Kidney (tissue), 14 donors: ENCODE measurements around the gene MAP3K19. TPM values are rescaled to one million over a fixed set of nuclear protein-coding genes. Genes with fewer than 3 reads are reported as not detected.

Source experiments
- DNase-seq, 5 donors: peaks; one replicate each; pipeline ENCODE4 v3.0.0-alpha.2; 2013 to 2020
- FAIRE-seq: peaks from 2 replicates; lab custom pipeline; 2012; peaks lifted over from hg19 to GRCh38; lab: Jason Lieb, UNC
- H3K27ac ChIP-seq, 2 donors: one replicate each; pipeline ENCODE4 v1.7.0; 2013; ENCODE audit warnings: low read depth in 2 of 2, low read length in 2 of 2, inconsistent platforms in 1 of 2
- H3K27me3 ChIP-seq: one replicate; pipeline ENCODE4 v1.7.1; 2013; ENCODE audit warnings: low read length, inconsistent platforms; ENCODE audit not compliant: control insufficient read depth, insufficient read depth
- H3K36me3 ChIP-seq, 3 donors: one replicate each; pipeline versions ENCODE4 v1.7.0 to v1.7.1; 2013; ENCODE audit warnings: low read length in 3 of 3, control low read depth in 1 of 3, inconsistent platforms in 1 of 3; ENCODE audit not compliant: insufficient read depth in 3 of 3, control insufficient read depth in 2 of 3
- H3K4me1 ChIP-seq, 3 donors: one replicate each; pipeline versions ENCODE4 v1.7.0 to v1.7.1; 2013; ENCODE audit warnings: low read length in 3 of 3, inconsistent platforms in 1 of 3, low read depth in 1 of 3; ENCODE audit not compliant: control insufficient read depth in 2 of 3, insufficient read depth in 2 of 3
- H3K4me3 ChIP-seq, 3 donors: one replicate each; pipeline versions ENCODE4 v1.7.0 to v1.8.1; 2013; ENCODE audit warnings: low read length in 3 of 3, control low read depth in 1 of 3, inconsistent platforms in 1 of 3
- H3K9ac ChIP-seq, 3 donors: one replicate each; pipeline versions ENCODE4 v1.7.0 to v1.7.1; 2013; ENCODE audit warnings: low read length in 3 of 3, control low read depth in 1 of 3, inconsistent platforms in 1 of 3
- H3K9me3 ChIP-seq, 3 donors: one replicate each; pipeline versions ENCODE4 v1.7.0 to v1.7.1; 2013; ENCODE audit warnings: low read length in 3 of 3, control low read depth in 1 of 3, inconsistent platforms in 1 of 3; ENCODE audit not compliant: control insufficient read depth in 2 of 3, insufficient read depth in 1 of 3
- CTCF ChIP-seq: IDR thresholded peaks from 3 replicates; pipeline ENCODE4 v1.5.1; 2012; ENCODE audit warnings: mild to moderate bottlenecking, moderate library complexity, borderline replicate concordance; ENCODE audit not compliant: insufficient read depth; ENCODE audit errors: extremely low read depth
- intact Hi-C: fragments of 100-400 bp; cut with DNase I; formaldehyde crosslinking; loops from one replicate; pipeline ENCODE4 v1.11.1; 2022
- polyA plus RNA-seq: library from polyadenylated mRNA; stranded (reverse); fragments of 350-450 nt; fragmentation: Illumina TruSeq; extraction: RNeasy Lipid Tissue Mini Kit (QIAGEN cat#74804); gene quantifications from one replicate; pipeline ENCODE4 v1.2.3, GENCODE V29; 2014; ENCODE audit warnings: low read depth, low replicate concordance; ENCODE audit not compliant: insufficient read depth
- total RNA-seq: library from RNA; stranded (reverse); fragmentation: NEBNext Ultra II Directional; extraction: Animal tissue kit (Norgen Biotek cat#: 25700); gene quantifications from one replicate; pipeline ENCODE4 v1.2.1, GENCODE V29; 2021
- donor health status: control.
- donor health status: control.
- donor health status: control.
- donor health status: control.
- donor health status: control.
- donor health status: DM: yes; HTN: yes; CAD: no.
- donor health status: Normal renal cell carcinoma (clear cell type).

MAP3K19 gene
- total and polyA plus RNA-seq, 2 donors from 2014 or later, result not detected

- DNase-seq (no peak), FAIRE-seq (no peak)
- Histone ChIP-seq H3K27ac (no peak overlapping the region), H3K4me1 (peaks cover 0 to 5% (median 3%) of the 10 kb centered on the region in 3 donors), H3K9ac (no peak overlapping the region), H3K9me3 (peaks cover 0 to 8% (median 1%) of the 10 kb centered on the region in 3 donors), H3K4me3 (no peak overlapping the region), H3K36me3 (peaks cover 0 to 4% (median 0%) of the 10 kb centered on the region in 3 donors), H3K27me3 (no peaks in the 10 kb centered on the region)
- no peak for TF ChIP-seq CTCF
- intact Hi-C loops, result no loop called here
These were observed 29.3 kb upstream of the MAP3K19 start for GRCh38 chr2:135076556-135076955.

DNA sequence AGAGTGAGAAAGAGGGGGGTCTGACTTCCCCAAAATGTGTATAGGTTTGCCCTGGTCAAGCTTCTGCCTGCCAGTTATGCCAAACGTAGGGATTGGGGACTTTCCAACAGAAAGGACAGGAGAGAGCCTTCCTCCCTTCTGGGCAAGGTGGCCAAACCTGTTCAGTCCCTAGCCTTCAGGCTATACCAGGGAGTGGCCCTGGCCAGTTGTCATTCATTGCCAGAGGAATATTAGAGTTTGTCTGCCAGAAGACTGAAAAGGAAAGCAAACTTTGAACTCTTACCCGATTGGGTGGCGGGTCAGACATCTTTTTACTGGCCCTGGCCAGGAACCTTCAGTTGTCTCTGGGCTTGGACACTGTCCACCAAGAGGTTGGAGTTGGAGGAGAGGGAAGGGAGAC, 27.0 kb upstream of the MAP3K19 start:
- no peak overlapping the region for H3K27ac ChIP-seq
- intact Hi-C loops, result no loop called here
- FAIRE-seq (no peak), DNase-seq (no peak)
- no peak overlapping the region for H3K9ac ChIP-seq
- H3K9me3 ChIP-seq, result peaks cover 0 to 9% (median 2%) of the 10 kb centered on the region in 3 donors
- H3K36me3 ChIP-seq, result peaks cover 0 to 4% (median 0%) of the 10 kb centered on the region in 3 donors
- no peak for TF ChIP-seq CTCF
- no peaks in the 10 kb centered on the region for H3K27me3 ChIP-seq
- no peak overlapping the region for H3K4me3 ChIP-seq
- peaks cover 0 to 5% (median 3%) of the 10 kb centered on the region in 3 donors for H3K4me1 ChIP-seq

- no peak overlapping the region for H3K27ac ChIP-seq
- H3K4me1 ChIP-seq, result peaks cover 0 to 5% (median 3%) of the 10 kb centered on the region in 3 donors
- no peak for FAIRE-seq
- peaks cover 0 to 4% (median 0%) of the 10 kb centered on the region in 3 donors for H3K36me3 ChIP-seq
- H3K4me3 ChIP-seq, result no peak overlapping the region
- no peak for TF ChIP-seq CTCF
- peaks cover 0 to 9% (median 2%) of the 10 kb centered on the region in 3 donors for H3K9me3 ChIP-seq
- H3K9ac ChIP-seq, result no peak overlapping the region
- H3K27me3 ChIP-seq, result no peaks in the 10 kb centered on the region
- DNase-seq, result peak in 1 of 5 donors; percentile 4
- intact Hi-C loops, result no loop called here
These were observed 25.1 kb upstream of the MAP3K19 start for GRCh38 chr2:135072125-135072997.
